Measurements from ENCODE around the gene ARL6IP4.

GRCh38 chr12:122998316-122998715 lies 17.8 kb downstream of the ARL6IP4 start:
- TF ChIP-seq, protein P1, sequence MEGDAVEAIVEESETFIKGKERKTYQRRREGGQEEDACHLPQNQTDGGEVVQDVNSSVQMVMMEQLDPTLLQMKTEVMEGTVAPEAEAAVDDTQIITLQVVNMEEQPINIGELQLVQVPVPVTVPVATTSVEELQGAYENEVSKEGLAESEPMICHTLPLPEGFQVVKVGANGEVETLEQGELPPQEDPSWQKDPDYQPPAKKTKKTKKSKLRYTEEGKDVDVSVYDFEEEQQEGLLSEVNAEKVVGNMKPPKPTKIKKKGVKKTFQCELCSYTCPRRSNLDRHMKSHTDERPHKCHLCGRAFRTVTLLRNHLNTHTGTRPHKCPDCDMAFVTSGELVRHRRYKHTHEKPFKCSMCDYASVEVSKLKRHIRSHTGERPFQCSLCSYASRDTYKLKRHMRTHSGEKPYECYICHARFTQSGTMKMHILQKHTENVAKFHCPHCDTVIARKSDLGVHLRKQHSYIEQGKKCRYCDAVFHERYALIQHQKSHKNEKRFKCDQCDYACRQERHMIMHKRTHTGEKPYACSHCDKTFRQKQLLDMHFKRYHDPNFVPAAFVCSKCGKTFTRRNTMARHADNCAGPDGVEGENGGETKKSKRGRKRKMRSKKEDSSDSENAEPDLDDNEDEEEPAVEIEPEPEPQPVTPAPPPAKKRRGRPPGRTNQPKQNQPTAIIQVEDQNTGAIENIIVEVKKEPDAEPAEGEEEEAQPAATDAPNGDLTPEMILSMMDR (IDR thresholded peaks at IDR 0.05) = no peak
- no peak for TF ChIP-seq POLR2A (IDR thresholded peaks at IDR 0.05)
